Measurements from ENCODE around the gene ASS1. TPM values are rescaled to one million over a fixed set of nuclear protein-coding genes. Genes with fewer than 3 reads are reported as not detected.
A peak's percentile ranks its signal among the peaks of the same experiment; 100 is the strongest.

ASS1 gene
- total and polyA plus RNA-seq, 5 donors from 2014 or later, result not detected

DNA sequence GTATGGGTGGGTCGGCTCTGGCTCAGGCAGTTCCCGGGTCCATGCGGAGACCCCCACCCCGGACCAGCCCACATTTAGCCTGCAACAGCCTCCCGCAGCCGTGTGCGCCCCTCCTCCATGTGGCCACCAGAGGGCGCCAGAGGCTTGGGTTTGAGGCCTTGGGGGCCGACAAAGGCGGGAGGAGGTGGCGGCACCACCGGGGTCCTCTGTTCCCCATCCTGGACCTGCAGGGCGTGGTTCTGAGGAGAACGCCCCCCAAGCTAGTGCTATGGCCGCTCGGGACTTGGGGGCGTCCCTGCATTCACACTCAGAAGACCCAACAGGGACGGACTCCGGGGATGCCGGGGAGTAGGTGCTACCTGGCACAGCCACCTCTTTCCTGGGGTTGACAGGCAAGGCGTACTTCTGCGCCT, 16.5 kb downstream of the ASS1 start:
- H3K36me3 ChIP-seq (ENCODE audit: control insufficient read depth, insufficient read depth, low read length), result no peaks in the 10 kb centered on the region
- H3K27ac Mint-ChIP-seq, result no peak overlapping the region
- H3K4me3 Mint-ChIP-seq, result no peak overlapping the region
- no peaks in the 10 kb centered on the region for H3K4me1 ChIP-seq (ENCODE audit: control insufficient read depth, insufficient read depth, low read length, poor library complexity, severe bottlenecking)
- H3K4me1 Mint-ChIP-seq, result peaks cover 0 to 3% (median 0%) of the 10 kb centered on the region in 4 donors
- no peak overlapping the region for H3K27ac ChIP-seq (ENCODE audit: insufficient read depth, low read length, poor library complexity, severe bottlenecking)
- peaks cover 15% of the 10 kb centered on the region for H3K27me3 Mint-ChIP-seq
- H3K9me3 ChIP-seq (ENCODE audit: control insufficient read depth in 2 of 2, low read length in 2 of 2), result no peaks in the 10 kb centered on the region
- no peaks in the 10 kb centered on the region for H3K27me3 ChIP-seq (ENCODE audit: control insufficient read depth, insufficient read depth, low read length)
- DNase-seq (peak; percentile 46 to 61 (median 53)), ATAC-seq (ENCODE audit: low read depth in 2 of 2) (peak; percentile 48 to 50)
- no peaks in the 10 kb centered on the region for H3K36me3 Mint-ChIP-seq
- H3K9me3 Mint-ChIP-seq, result no peaks in the 10 kb centered on the region
- H3K4me3 ChIP-seq (ENCODE audit: low read depth, low read length), result no peak overlapping the region

DNA sequence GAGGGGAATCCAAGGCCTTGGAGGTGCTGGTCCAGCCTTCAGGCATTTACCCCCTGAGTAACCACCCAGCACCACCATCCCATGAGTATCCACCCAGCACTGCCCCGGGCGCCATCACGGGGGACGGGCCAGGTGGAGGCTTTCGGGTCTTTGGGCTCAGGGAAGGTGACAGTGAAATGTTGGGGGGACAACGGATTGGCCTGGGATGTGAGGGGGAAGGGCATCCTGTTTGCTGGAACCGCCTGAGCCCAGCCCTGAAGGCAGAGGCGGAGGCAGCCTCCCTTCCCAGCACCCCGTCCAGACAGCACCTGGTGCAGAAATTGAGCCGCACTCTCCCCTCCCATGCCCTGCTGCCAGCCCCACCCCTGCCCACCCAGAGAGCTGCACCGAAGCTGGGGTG, 17.0 kb downstream of the ASS1 start:
- H3K9me3 ChIP-seq (ENCODE audit: control insufficient read depth in 2 of 2, low read length in 2 of 2), result no peaks in the 10 kb centered on the region
- no peak for DNase-seq
- Mint-ChIP-seq H3K4me3 (no peak overlapping the region), H3K36me3 (no peaks in the 10 kb centered on the region), H3K27ac (no peak overlapping the region), H3K4me1 (peaks cover 0 to 3% (median 0%) of the 10 kb centered on the region in 4 donors), H3K27me3 (peaks cover 17% of the 10 kb centered on the region), H3K9me3 (no peaks in the 10 kb centered on the region)
- no peak overlapping the region for H3K27ac ChIP-seq (ENCODE audit: insufficient read depth, low read length, poor library complexity, severe bottlenecking)
- ATAC-seq (ENCODE audit: low read depth in 2 of 2), result no peak
- no peaks in the 10 kb centered on the region for H3K36me3 ChIP-seq (ENCODE audit: control insufficient read depth, insufficient read depth, low read length)
- H3K4me1 ChIP-seq (ENCODE audit: control insufficient read depth, insufficient read depth, low read length, poor library complexity, severe bottlenecking), result no peaks in the 10 kb centered on the region
- H3K27me3 ChIP-seq (ENCODE audit: control insufficient read depth, insufficient read depth, low read length), result no peaks in the 10 kb centered on the region
- H3K4me3 ChIP-seq (ENCODE audit: low read depth, low read length), result no peak overlapping the region

DNA sequence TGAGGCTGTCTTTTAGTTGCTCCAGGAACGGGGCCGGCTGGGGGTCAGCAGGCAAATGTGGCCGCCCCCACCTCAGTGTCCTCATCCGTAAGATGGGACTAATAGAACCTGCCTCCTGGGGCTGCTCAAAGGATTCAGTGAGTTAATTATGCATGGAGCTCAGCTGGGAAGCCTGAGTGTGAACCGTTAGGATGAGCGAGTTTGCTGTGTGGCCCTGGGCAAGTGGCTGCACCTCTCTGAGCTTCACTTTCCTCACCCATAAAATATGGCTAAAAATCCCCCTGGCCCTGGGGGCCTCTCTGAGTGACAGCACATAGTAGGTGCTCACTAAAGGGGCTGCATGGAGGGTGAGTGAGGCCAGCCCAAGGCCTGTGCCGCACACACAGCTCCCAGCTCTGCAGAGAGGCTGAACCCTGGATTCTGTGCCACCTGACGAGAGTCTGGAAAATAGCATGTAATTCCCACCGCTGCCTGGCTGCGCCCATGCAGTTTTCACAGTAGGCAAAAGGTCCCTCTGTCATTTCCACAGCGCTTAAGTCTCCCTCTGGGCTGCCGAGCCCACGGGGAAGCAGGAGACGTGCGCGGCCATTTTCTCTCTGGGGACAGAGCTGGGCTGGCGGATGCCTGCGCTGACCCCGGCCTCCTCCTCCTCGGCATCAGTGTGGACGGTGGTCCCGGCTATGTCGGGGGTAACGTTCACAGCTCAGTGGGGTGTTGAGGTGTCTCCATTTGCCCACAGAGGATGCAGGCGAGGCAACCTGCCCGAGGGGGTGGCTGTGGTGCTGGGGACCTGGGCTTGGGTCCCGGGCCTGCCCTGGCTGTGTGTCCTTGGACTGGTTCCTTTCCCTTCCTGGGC, 18.2 kb downstream of the ASS1 start:
- Histone ChIP-seq H3K4me1 (ENCODE audit: control insufficient read depth, insufficient read depth, low read length, poor library complexity, severe bottlenecking) (no peaks in the 10 kb centered on the region), H3K27ac (ENCODE audit: insufficient read depth, low read length, poor library complexity, severe bottlenecking) (no peak overlapping the region), H3K9me3 (ENCODE audit: control insufficient read depth in 2 of 2, low read length in 2 of 2) (no peaks in the 10 kb centered on the region), H3K4me3 (ENCODE audit: low read depth, low read length) (no peak overlapping the region), H3K27me3 (ENCODE audit: control insufficient read depth, insufficient read depth, low read length) (no peaks in the 10 kb centered on the region), H3K36me3 (ENCODE audit: control insufficient read depth, insufficient read depth, low read length) (no peaks in the 10 kb centered on the region)
- ATAC-seq (ENCODE audit: low read depth in 2 of 2), result no peak
- Mint-ChIP-seq H3K4me1 (peaks cover 0 to 3% (median 0%) of the 10 kb centered on the region in 4 donors), H3K36me3 (no peaks in the 10 kb centered on the region), H3K27me3 (peaks cover 24% of the 10 kb centered on the region), H3K27ac (no peak overlapping the region), H3K9me3 (peaks cover 0 to 3% (median 0%) of the 10 kb centered on the region in 7 donors), H3K4me3 (no peak overlapping the region)
- DNase-seq, result no peak

DNA sequence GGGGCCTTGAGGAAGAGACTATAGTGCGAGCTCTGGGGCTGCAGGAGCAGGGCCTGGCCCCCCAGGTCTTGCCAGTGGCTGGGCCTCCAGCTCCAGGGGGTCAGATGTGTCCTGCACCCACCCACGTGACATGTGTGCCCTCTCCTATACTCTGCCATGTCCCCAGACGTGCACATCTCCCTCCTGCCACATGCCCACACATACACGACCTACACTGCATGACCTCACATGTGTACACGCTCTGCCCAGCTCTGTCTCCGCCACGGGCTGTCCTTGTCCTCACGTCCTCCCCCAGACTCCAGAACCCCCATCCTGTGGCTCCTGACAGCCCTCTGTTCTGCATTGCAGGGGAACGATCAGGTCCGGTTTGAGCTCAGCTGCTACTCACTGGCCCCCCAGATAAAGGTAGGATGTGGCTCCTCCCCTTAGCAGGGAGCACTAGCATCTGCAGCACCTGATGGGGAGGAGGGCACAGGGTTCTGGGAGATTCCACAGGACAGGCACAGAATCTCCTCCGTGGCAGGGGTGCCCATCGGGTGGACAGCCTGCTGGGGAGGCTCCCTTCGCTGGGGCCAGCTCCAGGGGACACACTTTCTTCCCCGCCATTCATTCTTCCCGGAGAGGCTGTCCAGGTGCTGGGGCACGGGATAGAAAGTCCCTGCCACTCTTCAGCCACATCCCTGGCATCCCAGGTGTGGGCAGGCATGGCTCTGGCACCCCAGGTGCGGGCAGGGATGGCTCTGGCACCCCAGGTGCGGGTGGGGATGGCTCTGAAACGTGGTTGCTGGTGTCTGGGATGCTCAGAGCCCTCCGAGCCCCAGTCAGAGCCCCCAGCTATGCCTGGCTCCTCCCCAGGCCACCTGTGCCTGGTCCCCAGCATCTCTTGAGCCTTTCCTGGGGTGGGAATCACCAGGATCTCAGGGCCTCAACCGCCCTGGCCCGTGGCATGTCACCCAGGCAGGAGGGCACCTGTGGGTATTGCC, 19.3 kb downstream of the ASS1 start:
- Mint-ChIP-seq H3K4me3 (no peak overlapping the region), H3K27ac (no peak overlapping the region), H3K9me3 (peaks cover 0 to 3% (median 0%) of the 10 kb centered on the region in 7 donors), H3K36me3 (no peaks in the 10 kb centered on the region), H3K4me1 (peaks cover 0 to 3% (median 0%) of the 10 kb centered on the region in 4 donors), H3K27me3 (peaks cover 27% of the 10 kb centered on the region)
- Histone ChIP-seq H3K9me3 (ENCODE audit: control insufficient read depth in 2 of 2, low read length in 2 of 2) (no peaks in the 10 kb centered on the region), H3K4me1 (ENCODE audit: control insufficient read depth, insufficient read depth, low read length, poor library complexity, severe bottlenecking) (no peaks in the 10 kb centered on the region), H3K27me3 (ENCODE audit: control insufficient read depth, insufficient read depth, low read length) (no peaks in the 10 kb centered on the region), H3K36me3 (ENCODE audit: control insufficient read depth, insufficient read depth, low read length) (no peaks in the 10 kb centered on the region), H3K4me3 (ENCODE audit: low read depth, low read length) (no peak overlapping the region), H3K27ac (ENCODE audit: insufficient read depth, low read length, poor library complexity, severe bottlenecking) (no peak overlapping the region)
- DNase-seq (no peak), ATAC-seq (ENCODE audit: low read depth in 2 of 2) (no peak)

DNA sequence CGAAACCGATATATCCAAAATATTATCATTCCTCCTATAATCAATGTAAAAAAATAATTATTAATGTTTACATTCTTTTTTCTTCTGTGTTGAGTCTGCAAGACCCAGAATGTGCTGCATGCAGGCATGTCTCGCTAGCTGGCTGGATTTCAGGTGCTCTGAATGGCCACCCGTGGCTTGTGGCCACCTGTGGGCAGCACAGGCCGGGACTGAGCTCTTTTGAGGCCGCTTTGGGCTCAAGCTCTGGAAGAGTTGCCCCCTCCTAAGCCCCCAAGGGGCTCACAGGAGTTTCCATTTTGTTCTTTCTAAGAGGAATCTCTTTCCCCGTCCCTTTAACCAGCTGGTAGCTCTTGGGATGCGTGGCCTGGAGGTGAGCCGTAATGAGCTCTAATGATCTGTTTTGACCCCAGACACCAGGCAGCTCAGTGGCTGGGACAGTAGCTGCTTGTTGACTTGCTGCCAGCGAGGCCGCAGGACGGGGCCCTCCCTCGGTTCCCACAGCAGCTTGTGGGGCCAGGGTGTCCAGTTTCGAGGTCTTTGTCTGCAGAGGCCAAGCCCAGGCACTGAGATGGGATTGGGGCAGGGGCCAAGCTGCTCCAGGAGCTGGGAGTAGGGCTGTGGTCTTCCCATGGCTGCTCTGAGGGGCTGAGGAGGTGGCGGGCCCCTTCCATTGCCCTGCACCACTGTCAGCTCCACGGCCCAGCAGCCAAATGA, 20.8 kb downstream of the ASS1 start:
- ATAC-seq (ENCODE audit: low read depth in 2 of 2) (no peak), DNase-seq (no peak)
- H3K4me1 Mint-ChIP-seq, result peaks cover 0 to 3% (median 0%) of the 10 kb centered on the region in 4 donors
- peaks cover 0 to 3% (median 0%) of the 10 kb centered on the region in 7 donors for H3K9me3 Mint-ChIP-seq
- no peaks in the 10 kb centered on the region for H3K36me3 Mint-ChIP-seq
- no peak overlapping the region for H3K27ac Mint-ChIP-seq
- Histone ChIP-seq H3K4me1 (ENCODE audit: control insufficient read depth, insufficient read depth, low read length, poor library complexity, severe bottlenecking) (no peaks in the 10 kb centered on the region), H3K4me3 (ENCODE audit: low read depth, low read length) (no peak overlapping the region), H3K36me3 (ENCODE audit: control insufficient read depth, insufficient read depth, low read length) (no peaks in the 10 kb centered on the region), H3K27ac (ENCODE audit: insufficient read depth, low read length, poor library complexity, severe bottlenecking) (no peak overlapping the region), H3K27me3 (ENCODE audit: control insufficient read depth, insufficient read depth, low read length) (no peaks in the 10 kb centered on the region), H3K9me3 (ENCODE audit: control insufficient read depth in 2 of 2, low read length in 2 of 2) (no peaks in the 10 kb centered on the region)
- H3K4me3 Mint-ChIP-seq, result no peak overlapping the region
- H3K27me3 Mint-ChIP-seq, result peaks cover 27% of the 10 kb centered on the region

DNA sequence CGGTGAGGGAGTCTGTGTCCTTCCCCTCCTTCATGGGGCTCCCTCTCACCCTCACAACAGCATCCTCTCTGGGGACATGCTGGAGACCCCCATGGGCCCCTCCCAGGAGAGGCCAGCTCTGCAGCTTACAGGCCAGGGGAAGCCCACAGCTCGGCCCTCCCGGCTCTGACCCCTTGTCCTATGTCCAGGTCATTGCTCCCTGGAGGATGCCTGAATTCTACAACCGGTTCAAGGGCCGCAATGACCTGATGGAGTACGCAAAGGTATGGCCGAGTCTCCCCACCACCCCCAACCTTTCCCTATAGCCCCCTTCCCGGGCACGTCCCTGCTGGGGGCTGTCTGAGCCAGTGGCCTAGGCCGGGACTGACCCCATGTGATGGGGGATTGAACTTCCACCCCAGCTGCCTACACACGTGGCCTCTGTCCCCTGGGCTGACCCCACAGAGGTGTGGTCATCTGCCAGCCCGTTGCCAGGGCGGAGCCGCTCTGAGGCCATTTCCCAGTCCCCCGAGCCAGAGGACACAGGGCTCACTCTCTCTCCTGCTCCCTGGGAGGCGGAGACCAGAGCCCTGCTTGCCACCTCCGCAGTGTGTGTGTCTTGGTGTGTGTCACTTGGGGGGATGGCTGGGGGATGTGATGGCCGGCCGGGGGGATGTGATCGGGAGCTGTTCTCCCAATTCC, 21.9 kb downstream of the ASS1 start:
- Mint-ChIP-seq H3K27ac (no peak overlapping the region), H3K4me3 (no peak overlapping the region), H3K36me3 (no peaks in the 10 kb centered on the region), H3K27me3 (peaks cover 31% of the 10 kb centered on the region), H3K4me1 (no peaks in the 10 kb centered on the region), H3K9me3 (peaks cover 0 to 3% (median 0%) of the 10 kb centered on the region in 7 donors)
- H3K27ac ChIP-seq (ENCODE audit: insufficient read depth, low read length, poor library complexity, severe bottlenecking), result no peak overlapping the region
- H3K27me3 ChIP-seq (ENCODE audit: control insufficient read depth, insufficient read depth, low read length), result no peaks in the 10 kb centered on the region
- no peaks in the 10 kb centered on the region for H3K9me3 ChIP-seq (ENCODE audit: control insufficient read depth in 2 of 2, low read length in 2 of 2)
- ATAC-seq (ENCODE audit: low read depth in 2 of 2), result no peak
- H3K4me3 ChIP-seq (ENCODE audit: low read depth, low read length), result no peak overlapping the region
- no peaks in the 10 kb centered on the region for H3K36me3 ChIP-seq (ENCODE audit: control insufficient read depth, insufficient read depth, low read length)
- no peaks in the 10 kb centered on the region for H3K4me1 ChIP-seq (ENCODE audit: control insufficient read depth, insufficient read depth, low read length, poor library complexity, severe bottlenecking)
- no peak for DNase-seq

DNA sequence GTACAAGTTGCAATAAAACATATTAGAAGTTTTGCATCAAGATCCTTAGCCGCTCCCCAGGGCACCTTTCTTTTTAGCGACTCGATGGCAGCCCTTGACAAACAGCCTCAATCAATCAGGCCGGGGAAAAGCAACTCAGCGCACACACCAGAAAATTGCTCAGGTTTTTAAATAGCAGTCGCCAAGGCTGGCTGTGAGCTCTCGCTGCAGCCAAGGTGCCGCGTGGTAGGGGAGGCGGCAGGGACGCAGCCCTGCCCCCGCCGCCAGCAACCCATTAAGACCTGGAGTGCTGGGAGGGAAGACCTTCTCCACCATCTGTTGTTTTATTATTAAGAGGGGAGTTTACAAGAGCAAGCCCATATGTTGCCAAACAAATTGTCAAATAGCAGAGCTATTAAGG, 22.6 kb downstream of the ASS1 start:
- no peaks in the 10 kb centered on the region for H3K36me3 Mint-ChIP-seq

More for the DNA sequence above, 22.6 kb downstream of the ASS1 start:
- H3K9me3 ChIP-seq (ENCODE audit: control insufficient read depth in 2 of 2, low read length in 2 of 2), result no peaks in the 10 kb centered on the region
- DNase-seq (no peak), ATAC-seq (ENCODE audit: low read depth in 2 of 2) (no peak)
- H3K9me3 Mint-ChIP-seq, result peaks cover 0 to 3% (median 0%) of the 10 kb centered on the region in 7 donors
- H3K4me3 Mint-ChIP-seq, result peak overlapping the region in 1 of 4 donors; percentile 47
- H3K27ac Mint-ChIP-seq, result no peak overlapping the region
- no peaks in the 10 kb centered on the region for H3K4me1 ChIP-seq (ENCODE audit: control insufficient read depth, insufficient read depth, low read length, poor library complexity, severe bottlenecking)
- no peak overlapping the region for H3K4me3 ChIP-seq (ENCODE audit: low read depth, low read length)
- peaks cover 36% of the 10 kb centered on the region for H3K27me3 Mint-ChIP-seq
- H3K4me1 Mint-ChIP-seq, result no peaks in the 10 kb centered on the region
- H3K27me3 ChIP-seq (ENCODE audit: control insufficient read depth, insufficient read depth, low read length), result no peaks in the 10 kb centered on the region
- no peaks in the 10 kb centered on the region for H3K36me3 ChIP-seq (ENCODE audit: control insufficient read depth, insufficient read depth, low read length)
- no peak overlapping the region for H3K27ac ChIP-seq (ENCODE audit: insufficient read depth, low read length, poor library complexity, severe bottlenecking)
